OCI-LY3 (cell line): ENCODE measurements around the gene HTR2B.

Source experiments
- EZH2phosphoT487 ChIP-seq: fragments of 200-600 bp; shearing (Covaris generic); IDR thresholded peaks from 2 replicates; pipeline ENCODE4 v1.6.1; 2018; ENCODE audit warnings: antibody characterized with exemption, mixed run types, low read depth
- TF ChIP-seq, protein P1 (sequence below): fragments of 200-600, 300-600 bp; sonication (generic); IDR thresholded peaks from 2 replicates; pipeline ENCODE4 v1.5.1; 2014; ENCODE audit warnings: antibody characterized with exemption, low read length, low read depth

DNA sequence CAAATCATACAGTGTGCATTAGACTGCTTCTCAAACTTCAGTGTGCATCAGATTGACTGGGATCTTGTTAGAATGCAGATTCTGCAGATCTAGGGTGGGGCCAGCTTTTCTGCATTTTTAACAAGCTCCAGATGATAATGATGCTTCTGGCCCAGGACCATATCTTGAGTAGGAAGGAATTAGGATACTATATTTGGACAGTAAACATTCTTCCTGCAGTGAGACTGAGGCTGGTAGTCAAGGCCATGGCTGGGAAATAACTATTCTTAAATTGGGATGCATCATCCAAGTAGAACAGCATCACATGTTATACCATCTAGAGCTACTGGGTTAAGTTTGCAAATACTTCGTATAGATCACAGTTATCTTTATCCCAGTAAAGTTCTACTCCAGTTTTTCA lies 45.2 kb upstream of the HTR2B start:
- TF ChIP-seq, protein P1, sequence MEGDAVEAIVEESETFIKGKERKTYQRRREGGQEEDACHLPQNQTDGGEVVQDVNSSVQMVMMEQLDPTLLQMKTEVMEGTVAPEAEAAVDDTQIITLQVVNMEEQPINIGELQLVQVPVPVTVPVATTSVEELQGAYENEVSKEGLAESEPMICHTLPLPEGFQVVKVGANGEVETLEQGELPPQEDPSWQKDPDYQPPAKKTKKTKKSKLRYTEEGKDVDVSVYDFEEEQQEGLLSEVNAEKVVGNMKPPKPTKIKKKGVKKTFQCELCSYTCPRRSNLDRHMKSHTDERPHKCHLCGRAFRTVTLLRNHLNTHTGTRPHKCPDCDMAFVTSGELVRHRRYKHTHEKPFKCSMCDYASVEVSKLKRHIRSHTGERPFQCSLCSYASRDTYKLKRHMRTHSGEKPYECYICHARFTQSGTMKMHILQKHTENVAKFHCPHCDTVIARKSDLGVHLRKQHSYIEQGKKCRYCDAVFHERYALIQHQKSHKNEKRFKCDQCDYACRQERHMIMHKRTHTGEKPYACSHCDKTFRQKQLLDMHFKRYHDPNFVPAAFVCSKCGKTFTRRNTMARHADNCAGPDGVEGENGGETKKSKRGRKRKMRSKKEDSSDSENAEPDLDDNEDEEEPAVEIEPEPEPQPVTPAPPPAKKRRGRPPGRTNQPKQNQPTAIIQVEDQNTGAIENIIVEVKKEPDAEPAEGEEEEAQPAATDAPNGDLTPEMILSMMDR: no peak
- TF ChIP-seq EZH2phosphoT487: no peak
